Activated T-helper 2 cell treated with anti-CD3 and anti-CD28 coated beads, Interferon-gamma antibody, Interleukin-2, Interleukin-4, amounts not matched to agents 10 μg/mL and 5 μg/mL and 100 μg/mL, durations not matched to agents 14 hours and 24 hours and 36 hours (primary cell): ENCODE data around the gene MEP1B. TPM values are rescaled to one million over a fixed set of nuclear protein-coding genes. Genes with fewer than 3 reads are reported as not detected.
"Not testable (repeated sequence)": the region's sequence is repeated elsewhere in the genome, so short reads cannot be mapped to it uniquely, and the experiment has no call there.

Experiments used
- DNase-seq: peaks from one replicate; pipeline ENCODE4 v3.0.0; 2021; ENCODE audit warnings: low spot score
- H3K27ac Mint-ChIP-seq: one replicate; pipeline ENCODE4 v1.8.0; 2021; ENCODE audit warnings: mixed read lengths
- H3K27me3 Mint-ChIP-seq: one replicate; pipeline ENCODE4 v1.8.0; 2021; ENCODE audit warnings: low read depth, mixed read lengths
- H3K36me3 Mint-ChIP-seq: one replicate; pipeline ENCODE4 v1.8.0; 2021; ENCODE audit warnings: low read depth, mixed read lengths
- H3K4me1 Mint-ChIP-seq: one replicate; pipeline ENCODE4 v1.8.0; 2021; ENCODE audit warnings: low read depth, mixed read lengths
- H3K4me3 Mint-ChIP-seq: one replicate; pipeline ENCODE4 v1.8.0; 2021; ENCODE audit warnings: low read depth, mild to moderate bottlenecking, moderate library complexity, mixed read lengths
- H3K9me3 Mint-ChIP-seq: one replicate; pipeline ENCODE4 v1.8.0; 2021; ENCODE audit warnings: mixed read lengths
- intact Hi-C: fragments of 100-400 bp; cut with micrococcal nuclease; formaldehyde crosslinking; loops from one replicate; pipeline ENCODE4 v1.15.1; 2023
- total RNA-seq: library from RNA; stranded (reverse); gene quantifications from 2 replicates; pipeline ENCODE4 v1.2.3, GENCODE V29; 2022

MEP1B gene
- 0.21 TPM in 1 of 2 replicates, not detected in the other for total RNA-seq

GRCh38 chr18:32189790-32190189, at the start of gene MEP1B:
MEP1B (plus strand) TSS chr18:32190039; CDS start chr18:32190071, 32 bp downstream.
- Mint-ChIP-seq H3K27me3 (peaks cover 7% of the 10 kb centered on the region), H3K4me3 (no peak within 1 kb of the TSS), H3K27ac (no peak within 1 kb of the TSS), H3K36me3 (no peaks in the 10 kb centered on the region), H3K4me1 (no peaks in the 10 kb centered on the region), H3K9me3 (no peaks in the 10 kb centered on the region)
- intact Hi-C loops: no loop called here
- no peak for DNase-seq

DNA sequence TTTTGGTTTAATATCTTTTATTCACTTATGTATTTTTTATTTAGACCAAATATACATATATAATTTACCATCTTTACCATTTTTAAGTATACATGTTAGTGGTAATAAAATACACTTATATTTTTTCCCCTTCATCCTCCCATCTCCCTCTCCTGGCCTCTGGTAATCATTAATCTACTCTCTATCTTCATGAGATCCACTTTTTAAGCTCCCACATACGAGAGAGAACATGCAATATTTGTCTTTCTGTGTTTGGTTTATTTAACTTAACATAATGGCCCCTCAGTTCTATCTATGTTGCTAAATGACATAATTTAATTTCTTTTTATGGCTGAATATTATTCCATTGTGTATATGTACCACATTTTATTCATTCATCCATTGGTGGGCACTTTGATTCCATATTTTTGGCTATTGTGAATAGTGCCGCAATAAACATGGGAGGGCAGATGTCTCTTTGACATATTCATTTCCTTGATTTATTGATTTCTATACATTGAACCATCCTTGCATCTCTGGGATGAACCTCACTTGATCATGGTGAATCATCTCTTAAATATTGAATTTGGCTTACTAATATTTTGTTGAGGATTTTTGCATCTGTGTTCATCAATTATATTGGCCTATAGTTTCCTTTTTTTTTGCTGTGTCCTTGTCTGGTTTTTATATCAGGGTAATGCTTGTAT, 41.5 kb upstream of the MEP1B start:
- Mint-ChIP-seq H3K36me3 (no peaks in the 10 kb centered on the region), H3K27ac (no peak overlapping the region)

DNA sequence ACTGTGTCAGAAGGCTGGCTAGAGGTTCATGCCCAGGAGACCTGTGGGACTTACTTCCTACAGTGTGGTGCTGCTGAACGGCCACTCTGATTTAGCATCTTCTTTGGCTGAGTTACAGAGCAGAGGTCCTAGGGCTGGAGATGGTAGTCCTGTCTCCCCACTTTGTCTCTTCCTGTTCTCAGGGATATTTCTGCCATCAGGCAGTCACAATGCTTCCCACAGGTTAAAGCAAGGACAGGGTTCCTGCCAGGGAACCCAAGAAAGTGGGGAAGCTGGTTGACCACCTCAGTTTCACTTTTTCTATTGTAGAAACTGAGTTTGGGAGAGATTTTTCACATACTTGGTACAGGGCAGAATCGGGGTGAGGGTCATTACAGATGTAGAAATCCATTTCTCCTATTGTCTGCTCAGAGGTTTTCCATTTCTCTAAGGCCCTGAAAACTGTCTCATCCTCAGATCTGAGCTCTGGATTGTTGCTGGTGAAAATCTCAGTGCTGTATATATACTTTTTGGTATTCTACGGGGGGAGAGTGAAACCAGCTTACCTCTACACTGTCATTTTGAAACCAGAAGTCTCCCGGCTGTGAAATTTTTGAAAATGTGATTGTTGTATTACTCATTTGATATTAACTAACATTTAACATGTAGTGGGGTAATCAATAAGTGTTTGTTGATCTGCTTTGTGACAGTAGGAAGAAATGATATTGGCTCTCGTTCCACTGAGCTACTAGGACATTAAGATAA, 37.0 kb upstream of the MEP1B start:
- intact Hi-C loops: loop anchor here (10.0 kb wide), 3 partner anchors 122 to 322 kb away; partner anchors contain the start of gene GAREM1
- no peak overlapping the region for H3K27ac Mint-ChIP-seq
- peaks cover 14% of the 10 kb centered on the region for H3K4me1 Mint-ChIP-seq
- peaks cover 3% of the 10 kb centered on the region for H3K36me3 Mint-ChIP-seq
- no peak for DNase-seq
- H3K9me3 Mint-ChIP-seq: peaks cover 4% of the 10 kb centered on the region
- peaks cover 45% of the 10 kb centered on the region for H3K27me3 Mint-ChIP-seq
- H3K4me3 Mint-ChIP-seq: no peak overlapping the region

More for the DNA sequence above, 41.5 kb upstream of the MEP1B start:
- Mint-ChIP-seq H3K4me3 (no peak overlapping the region), H3K4me1 (peaks cover 20% of the 10 kb centered on the region), H3K9me3 (no peaks in the 10 kb centered on the region), H3K27me3 (peaks cover 47% of the 10 kb centered on the region)
- no peak for DNase-seq
- intact Hi-C loops: no loop called here

GRCh38 chr18:32156855-32157254, 33.0 kb upstream of the MEP1B start:
- Mint-ChIP-seq H3K27ac (no peak overlapping the region), H3K36me3 (peaks cover 3% of the 10 kb centered on the region), H3K9me3 (peaks cover 4% of the 10 kb centered on the region), H3K4me3 (no peak overlapping the region), H3K27me3 (peaks cover 27% of the 10 kb centered on the region), H3K4me1 (peaks cover 19% of the 10 kb centered on the region)
- intact Hi-C loops: loop anchor here (10.0 kb wide), 3 partner anchors 118 to 318 kb away; partner anchors contain the start of gene GAREM1
- no peak for DNase-seq

DNA sequence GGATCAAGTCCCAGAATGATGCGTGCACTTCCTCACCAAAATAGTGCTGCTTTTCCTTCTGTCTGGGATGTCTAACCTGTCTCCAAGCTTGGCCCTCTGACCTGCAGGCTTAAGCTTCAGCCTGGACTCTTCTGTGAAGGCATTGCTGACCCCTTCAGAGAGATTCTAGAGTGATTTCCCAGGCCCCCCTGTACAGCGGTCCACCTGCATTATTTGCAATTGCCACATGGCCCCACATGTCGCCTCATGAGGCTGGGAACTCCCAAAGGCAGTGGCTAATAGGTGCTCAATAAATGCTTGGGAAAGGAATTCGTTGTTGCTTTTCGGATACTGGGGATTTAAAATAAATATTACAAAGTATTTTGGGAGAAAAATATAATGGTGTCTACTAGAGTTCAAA, 32.3 kb upstream of the MEP1B start:
- intact Hi-C loops: loop anchor here (10.0 kb wide), 3 partner anchors 117 to 317 kb away; partner anchors contain the start of gene GAREM1
- Mint-ChIP-seq H3K27ac (no peak overlapping the region), H3K4me1 (peaks cover 15% of the 10 kb centered on the region)

GRCh38 chr18:32158108-32158624, 31.7 kb upstream of the MEP1B start:
- Mint-ChIP-seq H3K4me3 (peak overlapping the region; percentile 61), H3K36me3 (peaks cover 3% of the 10 kb centered on the region), H3K4me1 (peaks cover 9% of the 10 kb centered on the region), H3K27ac (peak overlapping the region; percentile 49), H3K27me3 (peaks cover 18% of the 10 kb centered on the region), H3K9me3 (peaks cover 4% of the 10 kb centered on the region)
- DNase-seq: peak; percentile 63
- intact Hi-C loops: loop anchor here (1.0 to 10.0 kb wide), 4 partner anchors 117 to 394 kb away; partner anchors contain the start of gene GAREM1

More for the DNA sequence above, 32.3 kb upstream of the MEP1B start:
- no peak for DNase-seq
- peaks cover 3% of the 10 kb centered on the region for H3K36me3 Mint-ChIP-seq
- peaks cover 20% of the 10 kb centered on the region for H3K27me3 Mint-ChIP-seq
- H3K4me3 Mint-ChIP-seq: no peak overlapping the region
- H3K9me3 Mint-ChIP-seq: peaks cover 4% of the 10 kb centered on the region

- not testable (repeated sequence) for H3K36me3 Mint-ChIP-seq, H3K4me1 Mint-ChIP-seq, DNase-seq, H3K27ac Mint-ChIP-seq, H3K9me3 Mint-ChIP-seq
- intact Hi-C loops: loop anchor here (1.0 to 10.0 kb wide), 4 partner anchors 116 to 394 kb away; partner anchors contain the start of gene GAREM1
- Mint-ChIP-seq H3K4me3 (peak overlapping the region; percentile 61), H3K27me3 (peaks cover 18% of the 10 kb centered on the region)
These were observed 31.2 kb upstream of the MEP1B start for GRCh38 chr18:32158631-32159030.

DNA sequence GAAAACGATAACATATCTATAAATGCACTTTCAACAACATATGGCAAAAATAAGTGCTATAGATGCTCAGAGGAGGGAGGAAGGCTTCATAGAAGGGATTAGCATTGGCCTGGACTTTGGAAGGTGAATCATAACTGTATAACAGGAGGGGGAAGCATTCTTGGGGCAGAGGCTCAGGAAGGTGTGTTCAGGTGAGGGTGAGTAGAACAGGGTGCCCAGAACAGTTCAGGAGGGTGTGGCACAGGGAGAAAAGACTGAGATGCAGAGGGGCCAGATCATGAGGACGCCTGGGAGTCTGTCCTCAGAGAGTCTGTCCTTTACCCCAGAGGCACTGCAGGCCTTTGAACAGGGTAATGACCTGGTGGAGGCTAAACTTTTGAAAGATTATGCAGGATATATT, 29.3 kb upstream of the MEP1B start:
- intact Hi-C loops: no loop called here
- no peak overlapping the region for H3K4me3 Mint-ChIP-seq

GRCh38 chr18:32167980-32168730, 21.7 kb upstream of the MEP1B start:
- no peaks in the 10 kb centered on the region for H3K36me3 Mint-ChIP-seq
- intact Hi-C loops: no loop called here

More for the DNA sequence above, 29.3 kb upstream of the MEP1B start:
- DNase-seq: no peak
- Mint-ChIP-seq H3K27ac (no peak overlapping the region), H3K27me3 (peaks cover 13% of the 10 kb centered on the region), H3K9me3 (no peaks in the 10 kb centered on the region), H3K4me1 (peaks cover 8% of the 10 kb centered on the region), H3K36me3 (no peaks in the 10 kb centered on the region)

DNA sequence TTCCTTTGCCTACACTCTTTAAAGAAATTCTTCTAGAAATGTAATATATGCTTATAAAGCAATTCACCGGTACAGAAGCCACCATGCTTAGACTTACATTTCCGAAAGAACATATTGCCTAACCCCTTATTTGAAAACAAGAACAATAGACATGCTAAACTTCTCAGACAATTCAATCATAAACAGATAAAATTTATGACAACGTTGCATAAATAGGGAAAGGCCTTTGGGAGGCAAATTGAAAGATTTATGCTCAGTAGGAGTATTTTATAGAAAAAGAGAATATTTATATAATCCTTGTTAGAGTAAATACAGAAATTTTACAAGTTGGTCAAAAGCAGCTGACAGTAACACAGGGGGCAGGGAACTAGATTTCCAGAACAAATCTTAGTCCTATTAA, 16.2 kb upstream of the MEP1B start:
- H3K4me1 Mint-ChIP-seq: no peaks in the 10 kb centered on the region
- no peaks in the 10 kb centered on the region for H3K36me3 Mint-ChIP-seq
- intact Hi-C loops: no loop called here
- H3K27ac Mint-ChIP-seq: no peak overlapping the region
- no peak for DNase-seq
- H3K9me3 Mint-ChIP-seq: no peaks in the 10 kb centered on the region
- H3K4me3 Mint-ChIP-seq: no peak overlapping the region
- peaks cover 2% of the 10 kb centered on the region for H3K27me3 Mint-ChIP-seq

More at GRCh38 chr18:32167980-32168730, 21.7 kb upstream of the MEP1B start:
- Mint-ChIP-seq H3K9me3 (no peaks in the 10 kb centered on the region), H3K4me3 (no peak overlapping the region), H3K27ac (no peak overlapping the region), H3K27me3 (peaks cover 5% of the 10 kb centered on the region), H3K4me1 (no peaks in the 10 kb centered on the region)
- no peak for DNase-seq

DNA sequence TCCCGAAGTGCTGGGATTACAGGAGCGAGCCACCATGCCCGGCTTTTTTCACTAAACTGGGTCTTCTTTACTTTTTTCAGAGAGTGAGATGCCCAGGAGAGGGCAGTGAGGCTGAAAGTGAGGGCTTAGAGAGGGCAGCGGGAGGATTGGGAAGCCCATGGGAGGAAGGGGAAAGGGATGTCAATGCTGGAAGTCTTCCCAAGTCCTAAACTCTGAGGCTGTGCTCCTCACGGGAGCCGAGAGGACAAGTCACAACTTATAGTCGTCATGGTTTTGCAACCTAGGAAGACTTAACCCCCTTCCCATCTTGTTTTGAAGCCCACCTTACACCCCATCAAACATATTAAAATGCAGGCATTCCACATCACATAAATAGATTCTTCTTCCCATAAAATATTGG, 15.1 kb upstream of the MEP1B start:
- intact Hi-C loops: no loop called here
- Mint-ChIP-seq H3K36me3 (no peaks in the 10 kb centered on the region), H3K9me3 (no peaks in the 10 kb centered on the region), H3K4me1 (no peaks in the 10 kb centered on the region), H3K27ac (no peak overlapping the region), H3K4me3 (no peak overlapping the region), H3K27me3 (peaks cover 2% of the 10 kb centered on the region)
- DNase-seq: no peak

- no peak for DNase-seq
- no peak overlapping the region for H3K27ac Mint-ChIP-seq
- intact Hi-C loops: no loop called here
- no peaks in the 10 kb centered on the region for H3K9me3 Mint-ChIP-seq
- H3K4me1 Mint-ChIP-seq: no peaks in the 10 kb centered on the region
- H3K4me3 Mint-ChIP-seq: no peak overlapping the region
- H3K36me3 Mint-ChIP-seq: no peaks in the 10 kb centered on the region
- peaks cover 2% of the 10 kb centered on the region for H3K27me3 Mint-ChIP-seq
These were observed 14.6 kb upstream of the MEP1B start for GRCh38 chr18:32175265-32175664.
